SU-DHL-6 (cell line): ENCODE data around the gene CDK5RAP2.

ENCODE experiments used
- EZH2phosphoT487 ChIP-seq: fragments of 200-600 bp; sonication (generic), shearing (Covaris generic); conservative IDR thresholded peaks from 2 replicates; pipeline ENCODE4 v1.6.1; 2018; ENCODE audit warnings: mild to moderate bottlenecking, antibody characterized with exemption, low read length, moderate library complexity, mixed read lengths
- TF ChIP-seq, protein P1 (sequence below): fragments of 200-600 bp; sonication (generic); IDR thresholded peaks from one replicate; pipeline ENCODE4 v1.5.1; 2017; ENCODE audit warnings: antibody characterized with exemption, mild to moderate bottlenecking, low read length, moderate library complexity; ENCODE audit not compliant: insufficient read depth, poor library complexity, severe bottlenecking

DNA sequence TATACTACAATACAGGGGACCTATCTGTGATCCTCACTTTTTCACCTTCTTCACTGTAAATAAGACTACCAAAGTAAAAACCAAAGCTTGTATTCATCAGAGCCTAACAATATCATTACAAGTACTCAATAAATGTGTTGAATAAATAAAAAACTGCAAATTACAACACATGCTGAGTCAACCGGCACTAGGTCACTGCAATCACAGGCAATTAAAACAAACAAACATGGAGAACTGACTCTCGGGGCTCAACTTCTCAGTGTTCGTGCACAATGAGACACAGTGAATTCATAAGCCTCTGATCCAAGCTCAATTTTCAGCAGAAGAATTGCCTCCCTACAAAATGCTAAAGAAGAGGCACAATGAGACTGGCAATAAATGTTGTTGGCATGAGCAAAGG lies 69.2 kb downstream of the CDK5RAP2 start:
- TF ChIP-seq, protein P1, sequence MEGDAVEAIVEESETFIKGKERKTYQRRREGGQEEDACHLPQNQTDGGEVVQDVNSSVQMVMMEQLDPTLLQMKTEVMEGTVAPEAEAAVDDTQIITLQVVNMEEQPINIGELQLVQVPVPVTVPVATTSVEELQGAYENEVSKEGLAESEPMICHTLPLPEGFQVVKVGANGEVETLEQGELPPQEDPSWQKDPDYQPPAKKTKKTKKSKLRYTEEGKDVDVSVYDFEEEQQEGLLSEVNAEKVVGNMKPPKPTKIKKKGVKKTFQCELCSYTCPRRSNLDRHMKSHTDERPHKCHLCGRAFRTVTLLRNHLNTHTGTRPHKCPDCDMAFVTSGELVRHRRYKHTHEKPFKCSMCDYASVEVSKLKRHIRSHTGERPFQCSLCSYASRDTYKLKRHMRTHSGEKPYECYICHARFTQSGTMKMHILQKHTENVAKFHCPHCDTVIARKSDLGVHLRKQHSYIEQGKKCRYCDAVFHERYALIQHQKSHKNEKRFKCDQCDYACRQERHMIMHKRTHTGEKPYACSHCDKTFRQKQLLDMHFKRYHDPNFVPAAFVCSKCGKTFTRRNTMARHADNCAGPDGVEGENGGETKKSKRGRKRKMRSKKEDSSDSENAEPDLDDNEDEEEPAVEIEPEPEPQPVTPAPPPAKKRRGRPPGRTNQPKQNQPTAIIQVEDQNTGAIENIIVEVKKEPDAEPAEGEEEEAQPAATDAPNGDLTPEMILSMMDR, result no peak
- no peak for TF ChIP-seq EZH2phosphoT487
